HG03039 (cell line): Measurements from ENCODE around the gene CREBRF.
A peak's percentile ranks its signal among the peaks of the same experiment; 100 is the strongest.
"Not testable (repeated sequence)": the region's sequence is repeated elsewhere in the genome, so short reads cannot be mapped to it uniquely, and the experiment has no call there.

Experiments
- ATAC-seq: cut with Tn5 transposase; IDR thresholded peaks from one replicate; pipeline ENCODE4 v1.9.1; 2021; ENCODE audit warnings: mild to moderate bottlenecking, moderate library complexity; ENCODE audit not compliant: unreplicated experiment

Gene CREBRF, protein sequence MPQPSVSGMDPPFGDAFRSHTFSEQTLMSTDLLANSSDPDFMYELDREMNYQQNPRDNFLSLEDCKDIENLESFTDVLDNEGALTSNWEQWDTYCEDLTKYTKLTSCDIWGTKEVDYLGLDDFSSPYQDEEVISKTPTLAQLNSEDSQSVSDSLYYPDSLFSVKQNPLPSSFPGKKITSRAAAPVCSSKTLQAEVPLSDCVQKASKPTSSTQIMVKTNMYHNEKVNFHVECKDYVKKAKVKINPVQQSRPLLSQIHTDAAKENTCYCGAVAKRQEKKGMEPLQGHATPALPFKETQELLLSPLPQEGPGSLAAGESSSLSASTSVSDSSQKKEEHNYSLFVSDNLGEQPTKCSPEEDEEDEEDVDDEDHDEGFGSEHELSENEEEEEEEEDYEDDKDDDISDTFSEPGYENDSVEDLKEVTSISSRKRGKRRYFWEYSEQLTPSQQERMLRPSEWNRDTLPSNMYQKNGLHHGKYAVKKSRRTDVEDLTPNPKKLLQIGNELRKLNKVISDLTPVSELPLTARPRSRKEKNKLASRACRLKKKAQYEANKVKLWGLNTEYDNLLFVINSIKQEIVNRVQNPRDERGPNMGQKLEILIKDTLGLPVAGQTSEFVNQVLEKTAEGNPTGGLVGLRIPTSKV

GRCh38 chr5:173055983-173056782 lies at the start of gene CREBRF:
CREBRF (plus strand) TSS chr5:173056352; CDS start chr5:173080776, 24,424 bp downstream.
- peak; percentile 80 for ATAC-seq

DNA sequence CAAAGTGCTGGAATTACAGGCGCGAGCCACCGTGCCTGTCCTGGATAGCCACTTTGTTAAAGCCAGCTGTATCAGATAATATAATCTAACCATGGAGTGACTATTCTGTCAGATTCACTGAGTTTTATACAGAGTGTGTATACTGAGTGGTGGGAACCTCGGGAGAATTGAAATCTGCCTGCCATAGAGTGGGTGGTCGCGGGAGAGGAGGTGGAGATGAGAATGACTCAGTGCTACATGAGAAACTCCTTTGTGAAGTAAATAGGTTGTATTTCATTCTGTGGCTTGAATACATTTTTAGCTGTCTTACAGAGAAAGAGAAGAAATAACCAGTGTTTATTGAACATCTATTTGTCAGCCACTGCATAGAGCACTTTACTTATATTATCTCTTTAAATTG lies 46.1 kb upstream of the CREBRF start:
- ATAC-seq = no peak

DNA sequence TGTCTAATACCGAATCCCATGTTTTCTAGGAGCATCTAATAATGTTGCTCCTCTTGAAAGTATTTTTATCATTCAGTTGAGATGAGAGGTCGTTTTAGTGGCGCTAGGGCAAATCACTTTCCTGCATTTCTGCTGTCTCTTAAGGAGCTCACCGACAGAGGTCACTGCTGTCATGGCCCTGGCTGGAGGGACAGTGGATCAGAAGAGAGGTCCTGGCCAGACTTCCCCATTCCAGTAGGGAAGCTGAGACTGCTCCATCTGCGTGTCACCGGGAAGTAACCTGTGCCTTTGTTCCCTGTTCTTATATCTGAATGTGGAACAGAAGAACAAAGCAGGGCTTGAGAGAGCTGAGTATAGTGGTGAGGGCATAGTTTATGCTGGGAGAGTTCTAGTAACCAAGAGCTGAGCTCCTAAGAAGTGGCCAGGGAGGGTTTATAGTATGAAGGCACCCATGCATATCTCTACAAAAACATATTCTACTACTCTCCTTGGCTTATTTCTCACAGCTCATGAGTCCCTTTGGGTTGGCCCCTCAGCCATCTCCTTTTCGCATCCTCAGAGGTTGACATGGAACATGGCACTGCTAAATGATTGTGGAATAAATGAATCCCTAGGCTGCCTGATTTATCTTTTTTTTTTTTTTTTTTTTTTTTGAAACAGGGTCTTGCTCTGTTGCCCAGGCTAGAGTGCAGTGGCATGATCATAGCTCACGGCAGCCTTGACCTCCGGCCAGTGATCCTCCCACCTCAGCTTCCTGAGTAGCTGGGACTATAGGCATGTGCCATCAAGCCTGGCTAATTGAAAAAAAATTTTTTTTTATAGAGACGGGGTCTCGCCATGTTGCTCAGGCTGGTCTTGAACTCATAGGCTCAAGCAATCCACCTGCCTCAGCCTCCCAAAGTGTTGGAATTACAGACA lies 45.3 kb upstream of the CREBRF start:
- no peak for ATAC-seq

GRCh38 chr5:173011566-173011965 lies 44.6 kb upstream of the CREBRF start:
- no peak for ATAC-seq

DNA sequence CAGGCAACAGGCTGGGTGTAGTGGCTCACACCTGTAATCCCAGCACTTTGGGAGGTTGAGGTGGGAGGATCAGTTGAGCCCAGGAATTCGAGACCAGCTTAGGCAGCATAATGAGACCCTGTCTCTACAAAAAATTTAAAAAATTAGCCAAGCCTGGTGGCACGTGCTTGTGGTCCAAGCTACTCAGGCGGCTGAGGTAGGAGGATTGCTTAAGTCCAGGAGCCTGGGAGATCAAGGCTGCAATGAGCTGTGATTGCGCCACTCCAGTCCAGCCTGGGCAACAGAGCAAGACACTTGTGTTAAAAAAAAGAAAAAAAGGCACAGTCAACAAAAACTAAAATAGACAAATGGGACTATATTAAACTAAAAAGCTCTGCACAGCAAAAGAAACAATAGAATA lies 43.3 kb upstream of the CREBRF start:
- no peak for ATAC-seq

DNA sequence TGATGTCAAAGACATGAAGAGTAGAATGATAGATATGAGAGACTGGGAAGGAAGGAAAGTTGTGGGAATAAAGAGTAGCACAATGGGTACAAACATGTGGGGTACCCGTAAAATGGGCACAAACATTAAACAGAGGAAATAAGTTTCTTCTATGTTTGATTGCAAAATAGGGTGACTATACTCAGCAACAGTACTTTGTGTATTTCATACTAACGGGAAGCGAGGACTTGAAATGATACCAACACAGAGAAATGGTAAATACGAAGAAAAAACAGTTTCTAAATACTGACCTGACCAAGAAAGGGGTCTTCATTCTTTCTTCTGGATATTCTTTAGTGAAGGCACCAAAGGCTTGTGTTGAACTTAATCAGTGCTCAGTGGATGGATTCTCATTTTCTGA lies 41.5 kb upstream of the CREBRF start:
- no peak for ATAC-seq

DNA sequence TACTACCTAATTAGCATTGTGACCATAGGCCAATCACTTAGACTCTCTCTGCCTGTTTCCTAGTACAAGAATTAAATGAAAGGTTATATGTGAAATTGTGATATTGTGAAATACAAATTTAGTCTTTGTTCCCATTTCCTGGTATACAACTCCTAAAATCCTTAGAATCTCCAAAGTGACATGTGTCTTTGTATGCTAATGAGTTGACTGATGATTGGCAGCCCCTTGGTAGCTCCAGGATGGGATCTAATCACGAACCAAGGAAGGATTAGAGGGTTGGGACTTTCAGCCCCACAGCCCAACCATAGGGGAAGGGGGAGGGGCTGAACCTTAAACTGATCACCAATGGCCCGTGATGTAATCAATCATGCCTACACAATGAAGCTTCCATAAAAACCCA lies 41.0 kb upstream of the CREBRF start:
- ATAC-seq = no peak

DNA sequence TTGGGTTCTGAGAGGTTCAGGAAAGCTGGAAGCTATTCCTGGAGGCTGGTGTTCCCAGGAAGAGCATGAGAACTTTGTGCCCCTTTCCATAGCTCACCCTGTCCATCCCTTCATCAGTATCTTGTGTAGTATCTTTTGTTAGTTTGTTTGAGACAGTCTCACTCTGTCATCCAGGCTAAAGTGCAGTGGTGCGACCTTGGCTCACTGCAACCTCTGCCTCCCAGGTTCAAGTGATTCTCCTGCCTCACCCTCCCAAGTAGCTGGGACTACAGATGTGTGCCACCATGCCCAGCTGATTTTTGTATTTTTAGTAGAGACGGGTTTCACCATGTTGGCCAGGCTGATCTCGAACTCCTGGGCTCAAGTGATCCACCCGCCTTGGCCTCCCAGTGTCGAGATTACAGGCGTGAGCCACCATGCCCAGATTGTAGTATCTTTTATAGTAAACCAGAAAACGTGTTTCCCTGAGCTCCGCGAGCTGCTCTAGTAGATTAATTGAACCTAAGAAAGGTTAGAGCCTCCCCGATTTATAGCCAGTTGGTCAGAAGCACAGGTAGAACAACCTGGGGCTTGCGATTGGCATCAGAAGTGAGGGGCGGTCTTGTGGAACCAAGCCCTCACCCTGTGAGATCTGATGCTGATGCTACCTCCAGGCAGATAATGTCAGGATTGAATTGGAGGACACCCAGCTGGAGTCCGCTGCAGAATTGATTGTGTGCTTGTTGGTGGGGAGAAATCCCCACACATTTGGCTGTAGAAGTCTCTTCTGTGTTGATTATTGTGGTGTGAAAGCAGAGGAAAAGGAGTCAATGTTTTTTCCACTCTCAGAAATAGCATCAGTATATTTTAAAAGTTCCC lies 40.3 kb upstream of the CREBRF start:
- ATAC-seq = no peak

DNA sequence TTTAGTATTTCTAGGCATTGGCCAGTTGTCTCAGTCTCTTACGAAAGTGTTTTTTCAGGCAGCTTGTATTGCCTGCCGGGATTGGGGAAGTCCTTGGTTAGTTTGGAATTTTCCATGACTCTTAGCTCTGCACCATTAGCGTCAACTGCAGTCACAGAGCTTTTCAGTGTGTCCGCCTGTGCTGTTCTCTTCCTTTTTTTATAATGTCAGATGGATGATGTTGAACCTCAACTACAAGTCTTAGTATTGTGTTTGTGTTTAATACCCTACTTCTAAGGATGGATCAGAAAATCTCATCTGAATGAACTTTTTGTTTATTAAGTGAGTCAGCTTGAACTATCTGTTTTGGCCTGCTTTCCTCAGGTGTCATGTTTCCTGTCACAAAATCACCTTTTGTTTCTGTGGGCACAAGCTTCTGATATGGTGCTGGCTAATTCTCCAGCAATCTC lies 39.5 kb upstream of the CREBRF start:
- no peak for ATAC-seq

DNA sequence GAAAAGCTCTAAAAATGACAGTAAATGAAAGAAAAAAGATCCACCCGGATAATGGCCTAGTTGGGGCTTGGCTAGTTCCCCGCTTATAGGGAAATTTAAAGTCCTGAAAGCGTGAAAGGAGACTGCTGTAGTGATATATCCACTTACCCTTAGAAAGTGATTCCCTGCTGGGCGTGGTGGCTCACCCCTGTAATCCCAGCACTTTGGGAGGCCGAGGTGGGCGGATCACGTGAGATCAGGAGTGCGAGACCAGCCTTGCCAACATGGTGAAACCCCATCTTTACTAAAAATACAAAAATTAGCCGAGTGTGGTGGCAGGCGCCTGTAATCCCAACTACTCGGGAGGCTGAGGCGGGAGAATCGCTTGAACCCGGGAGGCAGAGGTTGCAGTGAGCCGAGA lies 39.1 kb upstream of the CREBRF start:
- not testable (repeated sequence) for ATAC-seq

DNA sequence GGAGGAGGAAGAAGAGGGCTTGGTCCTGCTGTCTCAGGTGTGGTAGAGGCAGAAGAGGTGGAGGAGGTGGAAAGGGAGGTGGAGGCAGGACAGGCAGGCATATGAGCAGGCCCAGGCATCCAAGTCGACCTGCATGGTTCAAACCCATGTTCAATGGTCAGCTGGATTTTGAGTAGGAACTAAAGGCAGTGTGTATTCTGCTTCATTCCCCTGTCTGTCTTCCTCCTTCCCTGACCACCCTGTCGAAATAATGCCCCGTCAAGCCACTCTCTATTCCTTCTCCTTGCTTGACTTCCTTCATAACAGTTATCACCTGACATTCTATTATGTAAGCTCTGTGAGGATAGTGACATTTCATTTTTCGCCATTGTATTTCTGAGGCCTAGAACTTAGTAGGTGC lies 37.8 kb upstream of the CREBRF start:
- no peak for ATAC-seq

DNA sequence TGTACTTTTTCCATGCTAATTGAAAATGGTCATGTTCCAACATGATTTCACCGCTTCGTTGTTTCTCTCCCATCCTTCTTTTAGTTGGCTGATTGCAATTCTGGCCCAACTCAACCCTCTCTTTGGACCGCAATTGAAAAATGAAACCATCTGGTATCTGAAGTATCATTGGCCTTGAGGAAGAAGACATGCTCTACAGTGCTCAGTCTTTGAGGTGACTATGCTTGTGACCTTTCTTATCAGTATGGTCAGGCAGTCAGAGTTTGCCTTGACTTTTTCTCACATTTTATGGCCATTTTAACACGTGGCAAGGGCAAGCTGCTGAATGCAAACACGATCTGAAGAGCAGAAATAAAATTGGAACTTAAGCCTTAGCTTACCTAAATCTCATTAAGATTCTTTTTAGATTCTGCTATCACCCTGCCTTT lies 36.0 kb upstream of the CREBRF start:
- ATAC-seq = no peak

DNA sequence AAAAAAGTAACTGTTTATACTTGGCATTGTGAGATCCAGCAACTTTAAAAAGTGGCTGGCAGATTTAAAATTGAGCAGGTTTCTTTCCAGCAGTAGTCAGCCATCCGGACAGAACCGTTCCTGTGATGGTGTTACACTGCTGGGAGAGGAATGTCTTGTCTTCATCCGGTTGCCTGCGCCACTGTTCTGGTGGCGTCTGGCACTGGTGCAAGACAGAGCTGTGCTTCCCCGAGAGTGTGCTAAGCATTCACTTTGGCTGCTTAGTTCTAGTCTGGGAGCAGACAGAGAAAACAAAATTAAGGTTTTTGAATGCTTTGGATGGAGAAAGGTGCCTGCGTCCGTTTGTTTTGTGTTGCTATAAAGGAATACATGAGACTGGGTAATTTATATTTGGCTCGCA lies 35.5 kb upstream of the CREBRF start:
- ATAC-seq = no peak

- no peak for ATAC-seq
Observed at GRCh38 chr5:173025651-173026050, 30.5 kb upstream of the CREBRF start.

DNA sequence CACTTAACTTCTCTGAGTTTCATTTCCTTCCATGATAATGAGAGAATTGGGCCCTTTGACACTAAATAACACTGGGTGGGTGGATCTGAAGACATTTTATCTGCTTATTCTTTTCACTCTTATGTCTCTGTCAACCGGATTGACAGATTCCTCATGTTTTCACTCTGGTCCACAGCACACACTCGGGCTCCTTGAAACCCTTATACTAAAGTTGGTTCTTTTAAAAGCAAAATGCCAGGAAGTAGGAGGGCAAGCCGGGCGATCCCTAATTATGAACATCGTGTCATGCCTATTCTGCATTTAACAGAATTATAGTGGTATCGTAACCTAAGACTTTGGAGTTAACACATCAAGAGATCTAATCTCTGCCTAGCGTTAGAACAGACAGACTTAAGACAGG lies 28.2 kb upstream of the CREBRF start:
- no peak for ATAC-seq

DNA sequence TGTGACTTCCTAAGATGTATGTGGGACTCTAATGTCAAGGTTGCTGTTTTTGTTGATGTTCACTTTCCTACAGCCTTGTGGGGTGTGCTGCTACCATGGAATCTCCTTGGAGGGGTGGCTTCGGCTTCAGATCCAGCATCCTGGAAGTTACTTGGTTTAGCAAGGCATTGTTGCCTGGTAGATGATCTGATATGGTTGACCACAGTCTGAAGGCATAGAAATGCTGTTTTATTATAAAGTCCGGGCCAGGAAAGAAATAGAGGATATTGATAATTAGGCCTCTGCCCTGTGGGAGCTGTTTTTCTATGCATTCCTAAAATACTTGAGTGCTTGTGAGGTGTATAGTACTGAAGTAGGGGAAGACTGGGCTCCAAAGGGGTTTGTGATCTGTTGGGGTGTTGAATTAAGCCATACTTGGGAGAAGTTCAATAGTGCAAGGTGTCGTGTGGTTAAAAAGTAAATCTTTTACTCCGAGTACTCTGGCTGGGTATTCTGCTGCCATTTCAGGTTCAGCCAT lies 27.3 kb upstream of the CREBRF start:
- ATAC-seq = no peak

GRCh38 chr5:173029499-173029921 lies 26.6 kb upstream of the CREBRF start:
- ATAC-seq = no peak

DNA sequence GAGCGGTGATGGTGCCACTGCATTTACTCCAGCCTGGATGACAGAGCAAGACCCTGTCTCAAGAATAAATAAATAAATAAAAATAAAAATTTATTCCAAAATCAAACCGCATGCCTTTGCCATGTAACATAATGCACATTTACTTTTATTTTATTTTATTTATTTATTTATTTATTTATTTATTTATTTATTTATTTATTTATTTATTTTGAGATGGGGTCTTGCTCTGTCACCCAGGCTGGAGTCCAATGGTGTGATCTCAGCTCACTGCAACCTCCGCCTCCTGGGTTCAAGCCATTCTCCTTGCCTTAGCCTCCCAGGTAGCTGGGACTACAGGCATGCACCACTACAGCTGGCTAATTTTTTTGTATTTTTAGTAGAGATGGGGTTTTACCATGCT lies 24.1 kb upstream of the CREBRF start:
- ATAC-seq = not testable (repeated sequence)

GRCh38 chr5:173032730-173033129 lies 23.4 kb upstream of the CREBRF start:
- no peak for ATAC-seq
